Aorta (tissue), 5 donors: ENCODE results near the gene PAPPA2. TPM values are rescaled to one million over a fixed set of nuclear protein-coding genes. Genes with fewer than 3 reads are reported as not detected.
"Not testable (repeated sequence)": the region's sequence is repeated elsewhere in the genome, so short reads cannot be mapped to it uniquely, and the experiment has no call there.

Experiments used
- ATAC-seq: fragments of 200-7000 bp; cut with Tn5 transposase; one replicate; pipeline ENCODE4 v1.9.1; 2022; ENCODE audit warnings: moderate library complexity; ENCODE audit not compliant: low FRiP score
- DNase-seq, 2 donors: peaks; one replicate each; pipeline ENCODE4 v3.0.0-alpha.2; 2020
- H3K27ac ChIP-seq, 2 donors: one replicate each; pipeline ENCODE4 v1.5.1; 2013; ENCODE audit warnings: low read length in 2 of 2, mild to moderate bottlenecking in 2 of 2, moderate library complexity in 2 of 2, control low read depth in 1 of 2, inconsistent platforms in 1 of 2, low read depth in 1 of 2
- H3K27me3 ChIP-seq, 2 donors: one replicate each; pipeline ENCODE4 v1.6.1; 2013; ENCODE audit warnings: control low read depth in 1 of 2, low read length in 1 of 2, mild to moderate bottlenecking in 1 of 2, moderate library complexity in 1 of 2; ENCODE audit not compliant: insufficient read depth in 2 of 2, control insufficient read depth in 1 of 2
- H3K36me3 ChIP-seq, 2 donors: one replicate each; pipeline ENCODE4 v1.6.1; 2013; ENCODE audit warnings: control low read depth in 1 of 2, low read length in 1 of 2, mild to moderate bottlenecking in 1 of 2; ENCODE audit not compliant: insufficient read depth in 2 of 2, control insufficient read depth in 1 of 2
- H3K4me1 ChIP-seq, 2 donors: one replicate each; pipeline ENCODE4 v1.6.1; 2013; ENCODE audit warnings: low read length in 2 of 2, control low read depth in 1 of 2, mild to moderate bottlenecking in 1 of 2, moderate library complexity in 1 of 2; ENCODE audit not compliant: insufficient read depth in 2 of 2, control insufficient read depth in 1 of 2
- H3K4me3 ChIP-seq, 2 donors: one replicate each; pipeline ENCODE4 v1.5.1; 2013; ENCODE audit warnings: low read length in 2 of 2, control low read depth in 1 of 2, mild to moderate bottlenecking in 1 of 2
- H3K9me3 ChIP-seq: one replicate; pipeline ENCODE4 v1.6.1; 2013; ENCODE audit warnings: mild to moderate bottlenecking, low read length; ENCODE audit not compliant: control insufficient read depth
- WGBS, 2 donors: extraction: QIAGEN DNeasy Blood & Tissue Kit; methylation state at CpG; one replicate each; pipeline ENCODE4 v1.1.7; 2013; 5-methylcytosine and 5-hydroxymethylcytosine counted together
- intact Hi-C, 2 donors: fragments of 100-400 bp; cut with DNase I; formaldehyde crosslinking; loops; one replicate each; pipeline versions ENCODE4 v1.14.2 to v1.15.0; 2022
- polyA plus RNA-seq, 2 donors: library from polyadenylated mRNA; stranded (reverse); fragments of 200-250 nt; gene quantifications; one replicate each; pipeline ENCODE4 v1.2.3, GENCODE V29; 2013
- total RNA-seq, 2 donors: library from RNA; stranded (reverse); fragmentation: NEBNext Ultra II Directional; extraction: Animal tissue kit (Norgen Biotek cat#: 25700); gene quantifications; one replicate each; pipeline ENCODE4 v1.2.1, GENCODE V29; 2021
- donor health status: healthy with polysubstance abuse.
- donor health status: Bipolar disorder and iron deficiency.
- donor health status: DM: no; HTN: no; CAD: no.
- donor health status: DM: no; HTN: no; CAD: no.
- donor health status: DM: yes; HTN: yes; CAD: no.

The PAPPA2 gene
- total and polyA plus RNA-seq, 4 donors, result 3.5 to 4.3 TPM; not detected in 2

- Histone ChIP-seq H3K4me3 (no peak overlapping the region), H3K36me3 (no peaks in the 10 kb centered on the region), H3K9me3 (no peaks in the 10 kb centered on the region), H3K27ac (no peak overlapping the region), H3K4me1 (no peaks in the 10 kb centered on the region), H3K27me3 (no peaks in the 10 kb centered on the region)
- intact Hi-C loops, result no loop called here
- WGBS, 2 donors, result 46 to 60% methylated on average over 1 of the region's 1 CpG
- DNase-seq, result no peak
- ATAC-seq, result no peak
Observed at GRCh38 chr1:176745945-176746344, 283.0 kb downstream of the PAPPA2 start.

DNA sequence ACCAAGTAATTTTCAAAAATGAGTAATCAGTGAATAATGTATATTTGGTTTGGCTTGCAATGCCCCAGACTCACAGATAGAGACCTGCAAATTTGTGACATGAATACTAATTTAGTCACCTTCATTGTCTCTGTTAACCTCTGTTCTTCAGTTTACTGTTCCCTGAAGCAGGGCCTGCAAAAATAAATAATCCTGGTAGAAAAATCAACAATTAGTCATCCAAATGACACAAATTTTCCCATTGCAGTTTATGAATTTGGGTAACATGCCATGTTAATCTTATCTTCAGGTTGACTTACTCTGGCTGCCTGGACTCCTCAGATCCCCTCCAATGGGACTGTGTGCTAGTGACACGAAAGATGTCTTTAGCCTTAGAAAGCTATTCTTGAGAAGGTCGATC lies 289.5 kb downstream of the PAPPA2 start:
- Histone ChIP-seq H3K36me3 (no peaks in the 10 kb centered on the region), H3K9me3 (peaks cover 1% of the 10 kb centered on the region), H3K27me3 (no peaks in the 10 kb centered on the region), H3K4me1 (no peaks in the 10 kb centered on the region), H3K27ac (no peak overlapping the region), H3K4me3 (no peak overlapping the region)
- intact Hi-C loops, result no loop called here
- DNase-seq (no peak), ATAC-seq (no peak)
- WGBS, 2 donors, result 64 to 71% methylated on average over 2 of the region's 2 CpGs

DNA sequence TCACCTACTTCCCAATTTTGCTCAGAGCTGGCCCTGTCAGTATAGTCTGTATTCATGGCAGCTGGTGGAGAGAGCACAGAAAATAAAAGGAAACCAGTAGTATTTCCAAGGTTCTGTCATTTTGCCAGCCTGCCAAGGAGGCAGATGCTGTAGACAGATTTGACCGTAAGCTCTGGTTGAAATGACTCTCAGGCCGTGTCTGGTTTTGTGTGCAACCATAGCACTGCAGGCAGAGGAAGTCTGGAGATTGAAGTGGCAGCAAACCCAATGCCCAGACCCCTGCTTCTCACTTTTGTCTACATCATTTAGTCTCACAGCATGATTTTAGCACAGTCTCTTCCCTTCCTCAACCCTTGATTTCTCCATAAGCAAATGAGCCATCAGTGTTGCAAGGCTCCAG lies 291.7 kb downstream of the PAPPA2 start:
- no peaks in the 10 kb centered on the region for H3K36me3 ChIP-seq
- H3K4me1 ChIP-seq, result no peaks in the 10 kb centered on the region
- H3K27ac ChIP-seq, result no peak overlapping the region
- DNase-seq, result no peak
- intact Hi-C loops, result no loop called here
- WGBS, 2 donors, result 49 to 63% methylated on average over 2 of the region's 2 CpGs
- peaks cover 1% of the 10 kb centered on the region for H3K9me3 ChIP-seq
- H3K4me3 ChIP-seq, result no peak overlapping the region
- H3K27me3 ChIP-seq, result no peaks in the 10 kb centered on the region
- ATAC-seq, result no peak

DNA sequence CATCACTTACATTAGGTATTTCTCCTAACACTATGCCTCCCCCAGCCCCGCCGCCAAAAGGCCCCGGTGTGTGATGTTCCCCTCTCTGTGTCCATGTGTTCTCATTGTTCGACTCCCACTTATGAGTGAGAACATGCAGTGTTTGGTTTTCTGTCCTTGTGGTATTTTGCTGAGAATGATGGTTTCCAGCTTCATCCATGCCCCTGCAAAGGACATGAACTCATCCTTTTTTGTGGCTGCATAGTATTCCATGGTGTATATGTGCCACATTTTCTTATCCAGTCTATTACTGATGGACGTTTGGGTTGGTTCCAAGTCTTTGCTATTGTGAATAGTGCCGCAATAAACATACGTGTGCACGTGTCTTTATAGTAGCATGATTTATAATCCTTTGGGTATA lies 293.8 kb downstream of the PAPPA2 start:
- intact Hi-C loops, ATAC-seq: not testable (repeated sequence)
- 93% methylated on average over 8 of the region's 8 CpGs for WGBS, 2 donors

GRCh38 chr1:176765608-176766007 lies 302.6 kb downstream of the PAPPA2 start:
- no peaks in the 10 kb centered on the region for H3K9me3 ChIP-seq
- no peaks in the 10 kb centered on the region for H3K27me3 ChIP-seq
- H3K36me3 ChIP-seq, result no peaks in the 10 kb centered on the region
- DNase-seq (no peak), ATAC-seq (no peak)
- H3K4me3 ChIP-seq, result no peak overlapping the region
- no peak overlapping the region for H3K27ac ChIP-seq
- no peaks in the 10 kb centered on the region for H3K4me1 ChIP-seq
- intact Hi-C loops, result no loop called here
- WGBS, 2 donors, result 85 to 90% methylated on average over 2 of the region's 2 CpGs

More for the DNA sequence above, 293.8 kb downstream of the PAPPA2 start:
- H3K4me3 ChIP-seq, DNase-seq, H3K27ac ChIP-seq, H3K27me3 ChIP-seq, H3K4me1 ChIP-seq, H3K9me3 ChIP-seq, H3K36me3 ChIP-seq: not testable (repeated sequence)

DNA sequence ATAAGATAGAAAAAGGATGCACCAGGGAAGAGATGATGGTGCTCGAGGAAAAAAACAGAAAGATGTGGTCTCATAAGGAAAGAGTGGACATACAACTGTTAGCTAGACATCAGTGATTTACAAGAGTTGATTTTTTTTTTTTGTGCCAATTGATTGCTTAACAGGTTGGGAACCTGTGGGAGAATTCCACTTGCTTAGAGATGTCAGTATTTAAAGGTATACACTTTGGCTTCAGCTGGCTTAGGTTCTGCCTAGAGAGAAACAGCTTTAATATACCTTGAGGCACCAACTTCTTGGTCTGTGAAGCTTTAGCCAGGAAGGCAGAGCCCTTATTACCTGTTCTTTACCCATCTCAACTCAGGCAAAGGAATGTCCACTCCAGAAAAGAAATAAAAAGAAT lies 303.8 kb downstream of the PAPPA2 start:
- no peaks in the 10 kb centered on the region for H3K27me3 ChIP-seq
- no peak for DNase-seq
- no peaks in the 10 kb centered on the region for H3K36me3 ChIP-seq
- WGBS, 2 donors, result 89 to 92% methylated on average over 1 of the region's 1 CpG
- no peaks in the 10 kb centered on the region for H3K9me3 ChIP-seq
- intact Hi-C loops, result no loop called here
- H3K4me1 ChIP-seq, result no peaks in the 10 kb centered on the region
- no peak overlapping the region for H3K4me3 ChIP-seq
- no peak for ATAC-seq
- no peak overlapping the region for H3K27ac ChIP-seq

DNA sequence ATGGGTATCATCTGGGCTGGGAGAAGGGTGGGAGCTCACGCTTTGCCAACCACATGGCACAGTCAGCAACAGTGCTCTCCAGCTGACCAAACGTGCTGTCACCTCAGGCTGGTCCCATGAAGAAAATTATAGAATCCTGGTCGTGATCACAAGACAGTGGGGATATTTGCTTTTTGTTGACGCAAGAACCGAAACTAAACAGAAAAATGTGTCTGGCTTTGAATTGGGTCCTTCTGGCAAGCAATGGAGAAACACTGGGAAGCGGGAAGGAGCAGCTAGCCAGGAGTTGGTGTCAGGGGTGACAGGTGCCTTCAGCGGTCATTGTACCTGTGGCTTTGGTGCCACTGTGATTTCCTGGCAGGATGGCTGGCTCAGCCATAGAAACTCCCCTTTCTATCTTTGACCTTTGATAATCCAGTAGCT lies 304.8 kb downstream of the PAPPA2 start:
- no peak overlapping the region for H3K4me3 ChIP-seq
- H3K9me3 ChIP-seq, result no peaks in the 10 kb centered on the region
- no peaks in the 10 kb centered on the region for H3K36me3 ChIP-seq
- 78 to 80% methylated on average over 7 of the region's 7 CpGs for WGBS, 2 donors
- ATAC-seq, result no peak
- H3K27ac ChIP-seq, result no peak overlapping the region
- no peak for DNase-seq
- H3K27me3 ChIP-seq, result no peaks in the 10 kb centered on the region
- intact Hi-C loops, result no loop called here
- no peaks in the 10 kb centered on the region for H3K4me1 ChIP-seq

- H3K27me3 ChIP-seq, result no peaks in the 10 kb centered on the region
- WGBS, 2 donors, result 82 to 89% methylated on average over 4 of the region's 4 CpGs
- no peaks in the 10 kb centered on the region for H3K9me3 ChIP-seq
- no peaks in the 10 kb centered on the region for H3K4me1 ChIP-seq
- H3K27ac ChIP-seq, result no peak overlapping the region
- DNase-seq, result no peak
- intact Hi-C loops, result no loop called here
- no peak for ATAC-seq
- H3K4me3 ChIP-seq, result no peak overlapping the region
- no peaks in the 10 kb centered on the region for H3K36me3 ChIP-seq
Observed at GRCh38 chr1:176768532-176768931, 305.6 kb downstream of the PAPPA2 start.

- Histone ChIP-seq H3K27me3 (no peaks in the 10 kb centered on the region), H3K9me3 (no peaks in the 10 kb centered on the region), H3K36me3 (no peaks in the 10 kb centered on the region), H3K27ac (no peak overlapping the region), H3K4me3 (no peak overlapping the region), H3K4me1 (no peaks in the 10 kb centered on the region)
- ATAC-seq (no peak), DNase-seq (no peak)
- intact Hi-C loops, result no loop called here
- 88 to 94% methylated on average over 2 of the region's 2 CpGs for WGBS, 2 donors
Observed at GRCh38 chr1:176770066-176770465, 307.1 kb downstream of the PAPPA2 start.
